ENCODE data around the gene HOXB2. TPM values are rescaled to one million over a fixed set of nuclear protein-coding genes. Genes with fewer than 3 reads are reported as not detected.
A peak's percentile ranks its signal among the peaks of the same experiment; 100 is the strongest.

Gene HOXB2
- total and polyA plus RNA-seq, 2 experiments from 2014 or later: not detected

DNA sequence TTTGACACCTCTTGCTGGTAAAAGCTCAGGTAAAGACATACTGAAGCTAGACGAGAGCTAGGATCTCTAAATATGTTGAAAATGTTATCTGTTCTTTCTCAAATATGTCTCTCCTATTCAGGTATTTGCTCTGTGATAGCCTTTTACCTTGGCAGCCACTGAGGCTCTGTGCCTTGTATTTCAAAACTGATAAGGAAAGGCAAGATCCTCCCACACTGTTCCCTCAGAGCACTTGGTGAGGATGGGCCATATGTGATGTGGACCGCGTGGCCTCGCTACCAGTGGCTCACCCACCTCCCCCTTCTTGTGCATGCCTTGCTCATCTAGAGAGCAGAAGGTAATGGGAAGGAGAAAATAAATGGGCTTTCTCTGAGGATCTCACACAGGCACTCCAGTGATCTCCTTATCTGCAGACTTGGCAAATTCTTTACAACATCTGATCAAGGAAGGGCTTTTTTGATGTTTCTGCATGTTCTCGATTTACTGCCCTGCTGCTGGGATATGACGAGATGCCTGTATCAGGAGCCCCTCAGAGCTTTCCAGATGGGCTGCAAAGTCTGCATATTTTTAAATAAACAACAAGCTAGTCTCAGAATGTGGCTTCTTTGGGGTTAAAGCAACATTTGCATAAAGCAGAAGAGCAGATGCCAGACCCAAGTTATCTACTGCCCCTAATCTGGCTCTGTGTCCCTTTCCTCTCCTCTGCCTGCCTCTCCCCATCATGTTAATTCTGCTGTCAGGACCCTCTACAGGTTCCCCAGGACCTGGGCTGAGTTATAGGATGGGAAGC, 31.0 kb downstream of the HOXB2 start:
- H3F3A ChIP-seq (replicated peaks; ENCODE audit: low read depth): 0 out of 2 replicates have a peak, but pooled peaks cover 4% of the 10 kb centered on the region
- peak overlapping the region; percentile 36; the same call in 1 of the 2 replicates for H3K4me2 ChIP-seq
- H3K79me2 ChIP-seq (replicated peaks; ENCODE audit: insufficient read depth): no peaks in the 10 kb centered on the region
- H3K4me1 ChIP-seq (ENCODE audit: insufficient read depth): peaks cover 33% of the 10 kb centered on the region
- Mint-ChIP-seq H3K27ac (no peak overlapping the region), H3K4me1 (peaks cover 31% of the 10 kb centered on the region), H3K36me3 (ENCODE audit: low read depth) (no peaks in the 10 kb centered on the region), H3K9me3 (no peaks in the 10 kb centered on the region), H3K27me3 (ENCODE audit: insufficient read depth, low read depth, poor library complexity) (peaks cover 23% of the 10 kb centered on the region), H3K4me3 (no peak overlapping the region)
- no peak for ATAC-seq
- H3K36me3 ChIP-seq (ENCODE audit: insufficient read depth): no peaks in the 10 kb centered on the region
- H3K27me3 ChIP-seq (ENCODE audit: insufficient read depth): peaks cover 32% of the 10 kb centered on the region
- no peaks in the 10 kb centered on the region for H3K9me2 ChIP-seq (ENCODE audit: insufficient read depth)
- no peak for DNase-seq (ENCODE audit: low spot score)
- no peak for TF ChIP-seq NANOG (IDR thresholded peaks at IDR 0.05; ENCODE audit: borderline replicate concordance)
- TF ChIP-seq, protein P1, sequence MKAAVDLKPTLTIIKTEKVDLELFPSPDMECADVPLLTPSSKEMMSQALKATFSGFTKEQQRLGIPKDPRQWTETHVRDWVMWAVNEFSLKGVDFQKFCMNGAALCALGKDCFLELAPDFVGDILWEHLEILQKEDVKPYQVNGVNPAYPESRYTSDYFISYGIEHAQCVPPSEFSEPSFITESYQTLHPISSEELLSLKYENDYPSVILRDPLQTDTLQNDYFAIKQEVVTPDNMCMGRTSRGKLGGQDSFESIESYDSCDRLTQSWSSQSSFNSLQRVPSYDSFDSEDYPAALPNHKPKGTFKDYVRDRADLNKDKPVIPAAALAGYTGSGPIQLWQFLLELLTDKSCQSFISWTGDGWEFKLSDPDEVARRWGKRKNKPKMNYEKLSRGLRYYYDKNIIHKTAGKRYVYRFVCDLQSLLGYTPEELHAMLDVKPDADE (IDR thresholded peaks at IDR 0.05): no peak
- TF ChIP-seq POLR2AphosphoS5 (IDR thresholded peaks at IDR 0.05; ENCODE audit: low read depth): no peak
- TF ChIP-seq, protein P2, sequence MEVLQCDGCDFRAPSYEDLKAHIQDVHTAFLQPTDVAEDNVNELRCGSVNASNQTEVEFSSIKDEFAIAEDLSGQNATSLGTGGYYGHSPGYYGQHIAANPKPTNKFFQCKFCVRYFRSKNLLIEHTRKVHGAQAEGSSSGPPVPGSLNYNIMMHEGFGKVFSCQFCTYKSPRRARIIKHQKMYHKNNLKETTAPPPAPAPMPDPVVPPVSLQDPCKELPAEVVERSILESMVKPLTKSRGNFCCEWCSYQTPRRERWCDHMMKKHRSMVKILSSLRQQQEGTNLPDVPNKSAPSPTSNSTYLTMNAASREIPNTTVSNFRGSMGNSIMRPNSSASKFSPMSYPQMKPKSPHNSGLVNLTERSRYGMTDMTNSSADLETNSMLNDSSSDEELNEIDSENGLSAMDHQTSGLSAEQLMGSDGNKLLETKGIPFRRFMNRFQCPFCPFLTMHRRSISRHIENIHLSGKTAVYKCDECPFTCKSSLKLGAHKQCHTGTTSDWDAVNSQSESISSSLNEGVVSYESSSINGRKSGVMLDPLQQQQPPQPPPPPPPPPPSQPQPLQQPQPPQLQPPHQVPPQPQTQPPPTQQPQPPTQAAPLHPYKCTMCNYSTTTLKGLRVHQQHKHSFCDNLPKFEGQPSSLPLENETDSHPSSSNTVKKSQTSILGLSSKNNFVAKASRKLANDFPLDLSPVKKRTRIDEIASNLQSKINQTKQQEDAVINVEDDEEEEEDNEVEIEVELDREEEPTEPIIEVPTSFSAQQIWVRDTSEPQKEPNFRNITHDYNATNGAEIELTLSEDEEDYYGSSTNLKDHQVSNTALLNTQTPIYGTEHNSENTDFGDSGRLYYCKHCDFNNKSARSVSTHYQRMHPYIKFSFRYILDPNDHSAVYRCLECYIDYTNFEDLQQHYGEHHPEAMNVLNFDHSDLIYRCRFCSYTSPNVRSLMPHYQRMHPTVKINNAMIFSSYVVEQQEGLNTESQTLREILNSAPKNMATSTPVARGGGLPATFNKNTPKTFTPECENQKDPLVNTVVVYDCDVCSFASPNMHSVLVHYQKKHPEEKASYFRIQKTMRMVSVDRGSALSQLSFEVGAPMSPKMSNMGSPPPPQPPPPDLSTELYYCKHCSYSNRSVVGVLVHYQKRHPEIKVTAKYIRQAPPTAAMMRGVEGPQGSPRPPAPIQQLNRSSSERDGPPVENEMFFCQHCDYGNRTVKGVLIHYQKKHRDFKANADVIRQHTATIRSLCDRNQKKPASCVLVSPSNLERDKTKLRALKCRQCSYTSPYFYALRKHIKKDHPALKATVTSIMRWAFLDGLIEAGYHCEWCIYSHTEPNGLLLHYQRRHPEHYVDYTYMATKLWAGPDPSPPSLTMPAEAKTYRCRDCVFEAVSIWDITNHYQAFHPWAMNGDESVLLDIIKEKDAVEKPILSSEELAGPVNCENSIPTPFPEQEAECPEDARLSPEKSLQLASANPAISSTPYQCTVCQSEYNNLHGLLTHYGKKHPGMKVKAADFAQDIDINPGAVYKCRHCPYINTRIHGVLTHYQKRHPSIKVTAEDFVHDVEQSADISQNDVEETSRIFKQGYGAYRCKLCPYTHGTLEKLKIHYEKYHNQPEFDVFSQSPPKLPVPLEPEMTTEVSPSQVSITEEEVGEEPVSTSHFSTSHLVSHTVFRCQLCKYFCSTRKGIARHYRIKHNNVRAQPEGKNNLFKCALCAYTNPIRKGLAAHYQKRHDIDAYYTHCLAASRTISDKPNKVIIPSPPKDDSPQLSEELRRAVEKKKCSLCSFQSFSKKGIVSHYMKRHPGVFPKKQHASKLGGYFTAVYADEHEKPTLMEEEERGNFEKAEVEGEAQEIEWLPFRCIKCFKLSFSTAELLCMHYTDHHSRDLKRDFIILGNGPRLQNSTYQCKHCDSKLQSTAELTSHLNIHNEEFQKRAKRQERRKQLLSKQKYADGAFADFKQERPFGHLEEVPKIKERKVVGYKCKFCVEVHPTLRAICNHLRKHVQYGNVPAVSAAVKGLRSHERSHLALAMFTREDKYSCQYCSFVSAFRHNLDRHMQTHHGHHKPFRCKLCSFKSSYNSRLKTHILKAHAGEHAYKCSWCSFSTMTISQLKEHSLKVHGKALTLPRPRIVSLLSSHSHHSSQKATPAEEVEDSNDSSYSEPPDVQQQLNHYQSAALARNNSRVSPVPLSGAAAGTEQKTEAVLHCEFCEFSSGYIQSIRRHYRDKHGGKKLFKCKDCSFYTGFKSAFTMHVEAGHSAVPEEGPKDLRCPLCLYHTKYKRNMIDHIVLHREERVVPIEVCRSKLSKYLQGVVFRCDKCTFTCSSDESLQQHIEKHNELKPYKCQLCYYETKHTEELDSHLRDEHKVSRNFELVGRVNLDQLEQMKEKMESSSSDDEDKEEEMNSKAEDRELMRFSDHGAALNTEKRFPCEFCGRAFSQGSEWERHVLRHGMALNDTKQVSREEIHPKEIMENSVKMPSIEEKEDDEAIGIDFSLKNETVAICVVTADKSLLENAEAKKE (CRISPR knock-in tag; IDR thresholded peaks at IDR 0.05): no peak
- TF ChIP-seq JUNB (IDR thresholded peaks at IDR 0.05; ENCODE audit: unreplicated experiment): no peak
- no peak for TF ChIP-seq CREB1 (CRISPR knock-in tag; IDR thresholded peaks at IDR 0.05; ENCODE audit: low read depth)
- TF ChIP-seq EZH2phosphoT487 (IDR thresholded peaks at IDR 0.05; ENCODE audit: unreplicated experiment): no peak
- TF ChIP-seq ZNF114 (CRISPR knock-in tag; IDR thresholded peaks at IDR 0.05): no peak
- TF ChIP-seq, protein P3, sequence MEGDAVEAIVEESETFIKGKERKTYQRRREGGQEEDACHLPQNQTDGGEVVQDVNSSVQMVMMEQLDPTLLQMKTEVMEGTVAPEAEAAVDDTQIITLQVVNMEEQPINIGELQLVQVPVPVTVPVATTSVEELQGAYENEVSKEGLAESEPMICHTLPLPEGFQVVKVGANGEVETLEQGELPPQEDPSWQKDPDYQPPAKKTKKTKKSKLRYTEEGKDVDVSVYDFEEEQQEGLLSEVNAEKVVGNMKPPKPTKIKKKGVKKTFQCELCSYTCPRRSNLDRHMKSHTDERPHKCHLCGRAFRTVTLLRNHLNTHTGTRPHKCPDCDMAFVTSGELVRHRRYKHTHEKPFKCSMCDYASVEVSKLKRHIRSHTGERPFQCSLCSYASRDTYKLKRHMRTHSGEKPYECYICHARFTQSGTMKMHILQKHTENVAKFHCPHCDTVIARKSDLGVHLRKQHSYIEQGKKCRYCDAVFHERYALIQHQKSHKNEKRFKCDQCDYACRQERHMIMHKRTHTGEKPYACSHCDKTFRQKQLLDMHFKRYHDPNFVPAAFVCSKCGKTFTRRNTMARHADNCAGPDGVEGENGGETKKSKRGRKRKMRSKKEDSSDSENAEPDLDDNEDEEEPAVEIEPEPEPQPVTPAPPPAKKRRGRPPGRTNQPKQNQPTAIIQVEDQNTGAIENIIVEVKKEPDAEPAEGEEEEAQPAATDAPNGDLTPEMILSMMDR (conservative IDR thresholded peaks at IDR 0.05; ENCODE audit: low read depth in 2 of 2): no peak
- TF ChIP-seq STAT1 (IDR thresholded peaks at IDR 0.05; ENCODE audit: unreplicated experiment): no peak
- TF ChIP-seq, protein P4, sequence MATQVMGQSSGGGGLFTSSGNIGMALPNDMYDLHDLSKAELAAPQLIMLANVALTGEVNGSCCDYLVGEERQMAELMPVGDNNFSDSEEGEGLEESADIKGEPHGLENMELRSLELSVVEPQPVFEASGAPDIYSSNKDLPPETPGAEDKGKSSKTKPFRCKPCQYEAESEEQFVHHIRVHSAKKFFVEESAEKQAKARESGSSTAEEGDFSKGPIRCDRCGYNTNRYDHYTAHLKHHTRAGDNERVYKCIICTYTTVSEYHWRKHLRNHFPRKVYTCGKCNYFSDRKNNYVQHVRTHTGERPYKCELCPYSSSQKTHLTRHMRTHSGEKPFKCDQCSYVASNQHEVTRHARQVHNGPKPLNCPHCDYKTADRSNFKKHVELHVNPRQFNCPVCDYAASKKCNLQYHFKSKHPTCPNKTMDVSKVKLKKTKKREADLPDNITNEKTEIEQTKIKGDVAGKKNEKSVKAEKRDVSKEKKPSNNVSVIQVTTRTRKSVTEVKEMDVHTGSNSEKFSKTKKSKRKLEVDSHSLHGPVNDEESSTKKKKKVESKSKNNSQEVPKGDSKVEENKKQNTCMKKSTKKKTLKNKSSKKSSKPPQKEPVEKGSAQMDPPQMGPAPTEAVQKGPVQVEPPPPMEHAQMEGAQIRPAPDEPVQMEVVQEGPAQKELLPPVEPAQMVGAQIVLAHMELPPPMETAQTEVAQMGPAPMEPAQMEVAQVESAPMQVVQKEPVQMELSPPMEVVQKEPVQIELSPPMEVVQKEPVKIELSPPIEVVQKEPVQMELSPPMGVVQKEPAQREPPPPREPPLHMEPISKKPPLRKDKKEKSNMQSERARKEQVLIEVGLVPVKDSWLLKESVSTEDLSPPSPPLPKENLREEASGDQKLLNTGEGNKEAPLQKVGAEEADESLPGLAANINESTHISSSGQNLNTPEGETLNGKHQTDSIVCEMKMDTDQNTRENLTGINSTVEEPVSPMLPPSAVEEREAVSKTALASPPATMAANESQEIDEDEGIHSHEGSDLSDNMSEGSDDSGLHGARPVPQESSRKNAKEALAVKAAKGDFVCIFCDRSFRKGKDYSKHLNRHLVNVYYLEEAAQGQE (IDR thresholded peaks at IDR 0.05; ENCODE audit: unreplicated experiment): no peak
- no peak for TF ChIP-seq EZH2 (IDR thresholded peaks at IDR 0.05; ENCODE audit: low read depth, unreplicated experiment)
- no peak for TF ChIP-seq ZNF331 (CRISPR knock-in tag; IDR thresholded peaks at IDR 0.05; ENCODE audit: low read depth)
- 0 out of 2 replicates have a peak overlapping the region, but pooled peaks have one; percentile 6 for H2AFZ ChIP-seq
- H4K20me1 ChIP-seq (replicated peaks; ENCODE audit: insufficient read depth): no peaks in the 10 kb centered on the region
- no peak overlapping the region for H3K27ac ChIP-seq (ENCODE audit: low read depth)
- H3K4me3 ChIP-seq: no peak overlapping the region

All from GM23338 (cell line).